IPS-20b (cell line): ENCODE data around the gene TEAD1.

Experiments used
- H3K27ac ChIP-seq: one replicate; pipeline ENCODE4 v1.5.1; 2013; ENCODE audit warnings: low read length
- H3K27me3 ChIP-seq: 2 replicates; pipeline ENCODE4 v1.6.1; 2013; ENCODE audit warnings: mild to moderate bottlenecking, low read length, inconsistent platforms; ENCODE audit not compliant: insufficient read depth
- H3K36me3 ChIP-seq: 2 replicates; pipeline ENCODE4 v1.6.1; 2013; ENCODE audit warnings: low read depth, mild to moderate bottlenecking, inconsistent platforms, low read length, moderate library complexity; ENCODE audit not compliant: insufficient read depth
- H3K4me1 ChIP-seq: 2 replicates; pipeline ENCODE4 v1.6.1; 2013; ENCODE audit warnings: mild to moderate bottlenecking, control low read depth, inconsistent platforms, low read length, moderate library complexity; ENCODE audit not compliant: insufficient read depth
- H3K4me3 ChIP-seq: 2 replicates; pipeline ENCODE4 v1.5.1; 2013; ENCODE audit warnings: mild to moderate bottlenecking, low read length, inconsistent platforms
- H3K9ac ChIP-seq: 2 replicates; pipeline ENCODE4 v1.6.1; 2013; ENCODE audit warnings: low read depth, mild to moderate bottlenecking, inconsistent platforms, low read length, moderate library complexity
- H3K9me3 ChIP-seq: 2 replicates; pipeline ENCODE4 v1.6.1; 2013; ENCODE audit warnings: mild to moderate bottlenecking, low read depth, low read length, inconsistent platforms; ENCODE audit not compliant: insufficient read depth

The TEAD1 gene

DNA sequence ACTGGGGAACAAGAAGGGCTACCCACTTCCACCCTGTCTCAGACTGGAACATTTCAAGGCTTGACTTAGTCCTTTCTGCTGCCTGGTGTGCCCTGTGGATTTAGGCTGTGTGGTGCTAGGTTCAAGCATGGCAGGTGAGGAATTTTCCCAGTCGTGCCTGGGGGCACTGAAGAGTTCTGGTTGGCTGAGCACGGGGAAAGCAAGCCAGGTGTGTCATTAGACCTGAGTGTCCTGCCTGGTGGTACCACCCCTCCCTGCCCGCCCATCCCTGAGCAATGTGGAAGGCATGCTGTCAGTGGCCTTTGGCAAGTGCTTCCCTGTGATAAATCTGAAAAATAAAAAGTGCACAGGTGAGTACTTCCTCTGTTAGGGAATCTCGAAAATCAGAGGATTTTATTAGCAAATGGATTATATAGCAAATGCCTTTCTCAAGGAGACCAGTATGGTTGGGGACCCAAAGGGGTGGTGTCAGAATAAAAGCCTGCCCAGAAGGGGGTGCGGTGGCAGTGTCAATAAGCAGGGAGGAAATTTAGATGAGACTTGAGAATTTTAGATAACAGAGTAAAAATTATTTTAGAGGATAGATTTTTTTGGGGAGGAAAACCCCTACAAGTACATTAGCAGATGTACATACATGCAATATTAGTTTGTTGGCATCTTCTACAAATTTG is 22.8 kb downstream of the TEAD1 start:
- H3K9ac ChIP-seq: no peak overlapping the region
- no peak overlapping the region for H3K4me3 ChIP-seq
- no peak overlapping the region for H3K27ac ChIP-seq
- H3K27me3 ChIP-seq: no peaks in the 10 kb centered on the region
- peaks cover 59% of the 10 kb centered on the region for H3K4me1 ChIP-seq
- H3K9me3 ChIP-seq: no peaks in the 10 kb centered on the region
- no peaks in the 10 kb centered on the region for H3K36me3 ChIP-seq

GRCh38 chr11:12698048-12698447 is 23.8 kb downstream of the TEAD1 start:
- Histone ChIP-seq H3K9ac (no peak overlapping the region), H3K27me3 (no peaks in the 10 kb centered on the region), H3K4me3 (no peak overlapping the region), H3K36me3 (no peaks in the 10 kb centered on the region), H3K27ac (no peak overlapping the region), H3K4me1 (peaks cover 55% of the 10 kb centered on the region), H3K9me3 (no peaks in the 10 kb centered on the region)

GRCh38 chr11:12701811-12702592 is 27.8 kb downstream of the TEAD1 start:
- H3K9me3 ChIP-seq: no peaks in the 10 kb centered on the region
- H3K4me1 ChIP-seq: peaks cover 49% of the 10 kb centered on the region
- no peak overlapping the region for H3K27ac ChIP-seq

GRCh38 chr11:12702999-12703453 is 28.8 kb downstream of the TEAD1 start:
- H3K27ac ChIP-seq: no peak overlapping the region

More at GRCh38 chr11:12701811-12702592, 27.8 kb downstream of the TEAD1 start:
- Histone ChIP-seq H3K27me3 (no peaks in the 10 kb centered on the region), H3K36me3 (no peaks in the 10 kb centered on the region), H3K9ac (no peak overlapping the region), H3K4me3 (no peak overlapping the region)

GRCh38 chr11:12704049-12704448 is 29.8 kb downstream of the TEAD1 start:
- H3K27ac ChIP-seq: no peak overlapping the region
- no peak overlapping the region for H3K4me3 ChIP-seq
- H3K36me3 ChIP-seq: no peaks in the 10 kb centered on the region
- no peaks in the 10 kb centered on the region for H3K9me3 ChIP-seq
- H3K27me3 ChIP-seq: no peaks in the 10 kb centered on the region
- H3K4me1 ChIP-seq: peaks cover 42% of the 10 kb centered on the region
- no peak overlapping the region for H3K9ac ChIP-seq

More at GRCh38 chr11:12702999-12703453, 28.8 kb downstream of the TEAD1 start:
- peaks cover 53% of the 10 kb centered on the region for H3K4me1 ChIP-seq
- H3K27me3 ChIP-seq: no peaks in the 10 kb centered on the region
- H3K4me3 ChIP-seq: no peak overlapping the region
- H3K9me3 ChIP-seq: no peaks in the 10 kb centered on the region
- no peaks in the 10 kb centered on the region for H3K36me3 ChIP-seq
- no peak overlapping the region for H3K9ac ChIP-seq

GRCh38 chr11:12705874-12706273 is 31.7 kb downstream of the TEAD1 start:
- Histone ChIP-seq H3K27ac (no peak overlapping the region), H3K9me3 (no peaks in the 10 kb centered on the region), H3K36me3 (no peaks in the 10 kb centered on the region), H3K4me3 (no peak overlapping the region), H3K4me1 (peaks cover 42% of the 10 kb centered on the region), H3K27me3 (no peaks in the 10 kb centered on the region), H3K9ac (no peak overlapping the region)

DNA sequence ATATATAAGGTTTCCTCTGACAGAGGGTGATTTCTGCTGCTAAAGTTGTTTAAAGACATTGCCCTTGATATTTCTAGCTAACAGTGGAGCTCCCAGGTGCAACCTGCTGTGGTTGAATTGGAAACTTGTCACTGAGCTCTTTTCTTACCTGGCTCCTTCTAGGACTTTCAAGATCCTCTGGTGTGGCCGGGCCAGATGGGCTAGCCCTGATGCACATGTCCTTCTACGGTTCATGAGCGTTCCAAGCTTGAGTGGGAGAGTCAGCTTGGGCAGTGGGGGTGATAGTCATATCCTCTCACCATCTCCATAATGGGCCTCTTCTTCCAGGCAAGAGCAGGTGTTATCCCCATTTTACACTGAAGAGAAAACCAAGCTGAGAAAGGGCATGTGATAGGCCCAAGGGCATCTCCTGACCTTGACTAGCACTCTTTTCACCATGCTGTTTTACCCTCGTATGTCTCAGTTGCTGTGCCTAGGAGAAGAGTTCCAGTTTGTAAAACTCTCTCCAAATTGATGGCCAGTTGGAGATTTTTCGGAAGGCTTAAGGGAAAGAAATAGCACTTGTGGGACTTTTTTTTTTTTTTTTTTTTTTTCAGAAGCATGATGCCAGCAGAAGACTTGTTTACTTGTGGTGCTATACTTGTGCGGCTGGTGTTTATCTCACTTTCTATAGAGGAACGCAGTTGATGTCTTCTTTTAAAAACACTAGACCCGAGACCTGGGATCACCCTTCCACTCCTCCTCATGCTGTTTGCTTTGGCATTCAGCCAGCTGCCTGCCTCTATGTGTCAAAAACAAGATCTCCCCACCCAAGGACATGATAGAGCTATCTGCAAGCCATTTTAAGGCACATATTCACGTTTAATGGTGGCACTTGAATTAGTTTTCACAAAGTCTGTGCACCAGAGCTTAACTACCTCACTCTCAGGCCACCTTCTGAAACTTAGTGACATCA is 32.6 kb downstream of the TEAD1 start:
- no peaks in the 10 kb centered on the region for H3K9me3 ChIP-seq
- no peaks in the 10 kb centered on the region for H3K36me3 ChIP-seq
- H3K27ac ChIP-seq: no peak overlapping the region
- no peak overlapping the region for H3K4me3 ChIP-seq
- no peaks in the 10 kb centered on the region for H3K27me3 ChIP-seq
- H3K4me1 ChIP-seq: peaks cover 38% of the 10 kb centered on the region
- no peak overlapping the region for H3K9ac ChIP-seq

- Histone ChIP-seq H3K4me1 (peaks cover 38% of the 10 kb centered on the region), H3K27me3 (no peaks in the 10 kb centered on the region), H3K4me3 (no peak overlapping the region), H3K36me3 (no peaks in the 10 kb centered on the region), H3K9me3 (no peaks in the 10 kb centered on the region), H3K9ac (no peak overlapping the region), H3K27ac (no peak overlapping the region)
Observed at GRCh38 chr11:12707500-12707880, 33.3 kb downstream of the TEAD1 start.

DNA sequence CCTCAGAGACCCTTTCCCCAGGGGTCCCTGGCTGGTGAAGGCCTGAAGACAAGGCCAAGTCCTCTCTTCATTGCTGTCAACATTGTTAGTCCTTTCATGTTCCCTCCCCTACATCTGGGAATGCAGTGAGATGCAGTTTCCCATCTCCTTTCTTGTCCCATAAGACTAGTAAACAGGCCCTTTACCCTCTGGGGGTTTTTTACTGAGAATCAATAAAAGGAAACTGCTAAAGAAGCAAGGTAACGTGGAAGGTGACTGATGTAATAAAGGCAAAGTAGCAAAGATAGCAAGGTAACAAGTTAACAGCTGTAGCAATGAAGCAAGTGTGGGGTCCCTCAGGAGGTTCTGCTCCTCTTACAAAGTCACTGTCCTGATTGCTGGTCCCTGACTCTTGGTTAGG is 37.3 kb downstream of the TEAD1 start:
- H3K4me1 ChIP-seq: peaks cover 33% of the 10 kb centered on the region

GRCh38 chr11:12712132-12712531 is 37.9 kb downstream of the TEAD1 start:
- H3K27ac ChIP-seq: no peak overlapping the region
- peaks cover 31% of the 10 kb centered on the region for H3K4me1 ChIP-seq
- no peak overlapping the region for H3K4me3 ChIP-seq
- no peaks in the 10 kb centered on the region for H3K9me3 ChIP-seq
- H3K36me3 ChIP-seq: no peaks in the 10 kb centered on the region
- H3K9ac ChIP-seq: no peak overlapping the region
- no peaks in the 10 kb centered on the region for H3K27me3 ChIP-seq

More for the DNA sequence above, 37.3 kb downstream of the TEAD1 start:
- H3K9ac ChIP-seq: no peak overlapping the region
- no peaks in the 10 kb centered on the region for H3K9me3 ChIP-seq
- no peaks in the 10 kb centered on the region for H3K36me3 ChIP-seq
- no peaks in the 10 kb centered on the region for H3K27me3 ChIP-seq
- no peak overlapping the region for H3K4me3 ChIP-seq
- H3K27ac ChIP-seq: no peak overlapping the region

GRCh38 chr11:12715131-12715530 is 40.9 kb downstream of the TEAD1 start:
- H3K36me3 ChIP-seq: no peaks in the 10 kb centered on the region
- no peaks in the 10 kb centered on the region for H3K9me3 ChIP-seq
- peaks cover 43% of the 10 kb centered on the region for H3K4me1 ChIP-seq
- no peaks in the 10 kb centered on the region for H3K27me3 ChIP-seq
- H3K9ac ChIP-seq: no peak overlapping the region
- H3K4me3 ChIP-seq: no peak overlapping the region
- no peak overlapping the region for H3K27ac ChIP-seq
